ENCODE measurements around the gene TNFSF10.
"Not testable (repeated sequence)": the region's sequence is repeated elsewhere in the genome, so short reads cannot be mapped to it uniquely, and the experiment has no call there.

TNFSF10 gene

GRCh38 chr3:172544404-172544803, 21.2 kb upstream of the TNFSF10 start:
- no peak for DNase-seq (ENCODE audit: low spot score)

- no peak for DNase-seq (ENCODE audit: low spot score)
These were observed 20.7 kb upstream of the TNFSF10 start for GRCh38 chr3:172543884-172544283.

GRCh38 chr3:172543419-172543818, 20.2 kb upstream of the TNFSF10 start:
- DNase-seq (ENCODE audit: low spot score): no peak

- no peak for DNase-seq (ENCODE audit: low spot score)
These were observed 19.8 kb upstream of the TNFSF10 start for GRCh38 chr3:172542999-172543398.

- no peak for DNase-seq (ENCODE audit: low spot score)
These were observed 18.8 kb upstream of the TNFSF10 start for GRCh38 chr3:172541945-172542488.

- no peak for DNase-seq (ENCODE audit: low spot score)
These were observed 16.8 kb upstream of the TNFSF10 start for GRCh38 chr3:172540049-172540448.

GRCh38 chr3:172539273-172539672, 16.0 kb upstream of the TNFSF10 start:
- DNase-seq (ENCODE audit: low spot score): no peak

- no peak for DNase-seq (ENCODE audit: low spot score)
These were observed 15.3 kb upstream of the TNFSF10 start for GRCh38 chr3:172538368-172539151.

- DNase-seq (ENCODE audit: low spot score): no peak
These were observed 14.4 kb upstream of the TNFSF10 start for GRCh38 chr3:172537507-172538158.

- no peak for DNase-seq (ENCODE audit: low spot score)
These were observed 13.8 kb upstream of the TNFSF10 start for GRCh38 chr3:172536993-172537419.

- DNase-seq (ENCODE audit: low spot score): no peak
These were observed 13.3 kb upstream of the TNFSF10 start for GRCh38 chr3:172536505-172536904.

- DNase-seq (ENCODE audit: low spot score): no peak
These were observed 7.3 kb upstream of the TNFSF10 start for GRCh38 chr3:172530566-172530965.

GRCh38 chr3:172530101-172530561, 6.9 kb upstream of the TNFSF10 start:
- DNase-seq (ENCODE audit: low spot score): no peak

- no peak for DNase-seq (ENCODE audit: low spot score)
These were observed 5.4 kb upstream of the TNFSF10 start for GRCh38 chr3:172528677-172529076.

- no peak for DNase-seq (ENCODE audit: low spot score)
These were observed 4.1 kb upstream of the TNFSF10 start for GRCh38 chr3:172527306-172527705.

- DNase-seq (ENCODE audit: low spot score): no peak
These were observed 1.9 kb upstream of the TNFSF10 start for GRCh38 chr3:172525116-172525613.

- DNase-seq (ENCODE audit: low spot score): no peak
These were observed 1.4 kb upstream of the TNFSF10 start for GRCh38 chr3:172524611-172525010.

GRCh38 chr3:172521837-172522726, 1.1 kb downstream of the TNFSF10 start:
- DNase-seq (ENCODE audit: low spot score): not testable (repeated sequence)

GRCh38 chr3:172520301-172520831, 2.9 kb downstream of the TNFSF10 start:
- no peak for DNase-seq (ENCODE audit: low spot score)

- DNase-seq (ENCODE audit: low spot score): no peak
These were observed 3.5 kb downstream of the TNFSF10 start for GRCh38 chr3:172519740-172520139.

- no peak for DNase-seq (ENCODE audit: low spot score)
These were observed 4.1 kb downstream of the TNFSF10 start for GRCh38 chr3:172518929-172519640.

Measured in SK-N-DZ (cell line).